PC-9 (cell line): ENCODE data around the gene WDR59. TPM values are rescaled to one million over a fixed set of nuclear protein-coding genes. Genes with fewer than 3 reads are reported as not detected.
"Not testable (repeated sequence)": the region's sequence is repeated elsewhere in the genome, so short reads cannot be mapped to it uniquely, and the experiment has no call there.

Experiments
- BruUV-seq: library from RNA; stranded (reverse); fragments of 400-500 nt; replicated peaks from 2 replicates; lab custom pipeline; 2021; lab: Mats Ljungman, UMichigan
- CTCF ChIA-PET: fragments of 300-600 bp; sonication (Branson Sonifier 250); formaldehyde crosslinking; loops from one replicate; lab custom pipeline; 2022; ENCODE audit warnings: antibody characterized with exemption; lab: Charles Lee
- POLR2A ChIA-PET: fragments of 300-600 bp; sonication (Branson Sonifier 250); formaldehyde crosslinking; loops from one replicate; lab custom pipeline; 2022; ENCODE audit warnings: antibody characterized with exemption; ENCODE audit not compliant: unreplicated experiment; lab: Charles Lee
- DNase-seq, 2 experiments: peaks; one replicate each; pipeline versions ENCODE4 v3.0.0 to v3.0.0-alpha.2; 2015 to 2022; ENCODE audit warnings: mixed read lengths in 1 of 2
- H2AFZ ChIP-seq: fragments of 200-600 bp; sonication (generic); 2 replicates; pipeline ENCODE4 v1.8.1; 2017; ENCODE audit warnings: antibody characterized with exemption
- H3F3A ChIP-seq: fragments of 200-600 bp; sonication (generic); 2 replicates; pipeline ENCODE4 v1.8.1; 2017; ENCODE audit warnings: antibody characterized with exemption, mild to moderate bottlenecking, low read depth; ENCODE audit not compliant: insufficient read depth
- H3K27ac ChIP-seq: fragments of 200-600 bp; sonication (generic); 2 replicates; pipeline ENCODE4 v1.6.1; 2016; ENCODE audit warnings: mixed run types
- H3K27me3 ChIP-seq: fragments of 200-600 bp; sonication (generic); 2 replicates; pipeline ENCODE4 v1.6.1; 2016; ENCODE audit warnings: low read depth, mixed run types; ENCODE audit not compliant: insufficient read depth
- H3K36me3 ChIP-seq: fragments of 200-600 bp; sonication (generic); 2 replicates; pipeline ENCODE4 v1.6.1; 2016; ENCODE audit warnings: low read depth, mixed run types
- H3K4me1 ChIP-seq: fragments of 200-600 bp; sonication (generic); replicated peaks from 2 replicates; pipeline ENCODE4 v1.6.1; 2016; ENCODE audit warnings: mixed run types; ENCODE audit not compliant: insufficient read depth
- H3K4me2 ChIP-seq: fragments of 200-600 bp; sonication (generic); 2 replicates; pipeline ENCODE4 v1.6.1; 2017; ENCODE audit warnings: mixed run types
- H3K4me3 ChIP-seq: fragments of 200-600 bp; sonication (generic); 2 replicates; pipeline ENCODE4 v1.6.1; 2016; ENCODE audit warnings: mixed run types
- H3K79me2 ChIP-seq: fragments of 200-600 bp; sonication (generic); 2 replicates; pipeline ENCODE4 v1.6.1; 2017; ENCODE audit warnings: low read depth, mixed run types
- H3K9me2 ChIP-seq: fragments of 200-600 bp; sonication (generic); 2 replicates; pipeline ENCODE4 v1.8.1; 2017; ENCODE audit warnings: mild to moderate bottlenecking; ENCODE audit not compliant: insufficient read depth
- H3K9me3 ChIP-seq: fragments of 200-600 bp; sonication (generic); 2 replicates; pipeline ENCODE4 v1.8.1; 2016; ENCODE audit warnings: low read depth; ENCODE audit not compliant: insufficient read depth
- H4K20me1 ChIP-seq: fragments of 200-600 bp; sonication (generic); 2 replicates; pipeline ENCODE4 v1.8.1; 2017; ENCODE audit not compliant: insufficient read depth
- CTCF ChIP-seq: fragments of 200-600 bp; sonication (generic); conservative IDR thresholded peaks from 2 replicates; pipeline ENCODE4 v1.6.1; 2017; ENCODE audit warnings: mixed run types, antibody characterized with exemption, mild to moderate bottlenecking, moderate library complexity
- EZH2 ChIP-seq: fragments of 200-600 bp; sonication (generic); IDR thresholded peaks from 2 replicates; pipeline ENCODE4 v1.8.0; 2017; ENCODE audit warnings: antibody characterized with exemption, low read depth
- intact Hi-C: fragments of 100-400 bp; cut with micrococcal nuclease; formaldehyde crosslinking; loops from one replicate; pipeline ENCODE4 v1.10.0; 2022; ENCODE audit not compliant: unreplicated experiment
- total RNA-seq: library from RNA; stranded (reverse); gene quantifications from 2 replicates; pipeline ENCODE4 v1.2.3, GENCODE V29; 2021

Gene WDR59
- total RNA-seq, 1 experiment from 2014 or later, result 97.1 TPM

GRCh38 chr16:74846714-74847113, 138.2 kb downstream of the WDR59 start:
- Histone ChIP-seq H3K9me3 (no peaks in the 10 kb centered on the region), H3K36me3 (no peaks in the 10 kb centered on the region), H3K4me3 (no peak overlapping the region), H3F3A (peaks cover 5% of the 10 kb centered on the region; the same call in 1 of the 2 replicates), H4K20me1 (no peaks in the 10 kb centered on the region), H3K4me2 (no peak overlapping the region), H3K9me2 (no peaks in the 10 kb centered on the region), H3K4me1 (peaks cover 12% of the 10 kb centered on the region; the same call in 1 of the 2 replicates), H3K79me2 (no peaks in the 10 kb centered on the region), H3K27ac (no peak overlapping the region), H3K27me3 (no peaks in the 10 kb centered on the region), H2AFZ (no peak overlapping the region)
- no TSS peak for BruUV-seq
- CTCF ChIA-PET, result no interaction called here
- POLR2A ChIA-PET, result no interaction called here
- intact Hi-C loops, result no loop called here
- no peak for TF ChIP-seq CTCF
- DNase-seq, result no peak

- POLR2A ChIA-PET, result no interaction called here
- intact Hi-C loops, result no loop called here
- Histone ChIP-seq H3F3A (peaks cover 5% of the 10 kb centered on the region; the same call in 1 of the 2 replicates), H3K4me3 (peak overlapping the region; percentile 6; the same call in 1 of the 2 replicates), H3K27me3 (no peaks in the 10 kb centered on the region), H2AFZ (peak overlapping the region; percentile 68; the same call in 1 of the 2 replicates), H4K20me1 (no peaks in the 10 kb centered on the region), H3K27ac (peak overlapping the region; percentile 68), H3K36me3 (no peaks in the 10 kb centered on the region), H3K4me1 (peaks cover 12% of the 10 kb centered on the region; the same call in 1 of the 2 replicates), H3K4me2 (peak overlapping the region; percentile 51), H3K9me2 (no peaks in the 10 kb centered on the region), H3K9me3 (no peaks in the 10 kb centered on the region), H3K79me2 (no peaks in the 10 kb centered on the region)
- CTCF ChIA-PET, result interaction anchor here (1.3 kb wide), 1 partner anchor 18 kb away, joined by 9 read pairs; no protein-coding TSS in a partner anchor
- TF ChIP-seq EZH2 (no peak), CTCF (no peak)
- DNase-seq, result no peak
- no TSS peak for BruUV-seq
Measured at GRCh38 chr16:74844041-74844980, 140.6 kb downstream of the WDR59 start.

- CTCF ChIA-PET, result interaction anchor here (1.3 kb wide), 1 partner anchor 19 kb away, joined by 9 read pairs; no protein-coding TSS in a partner anchor
- H3K9me3 ChIP-seq, H3F3A ChIP-seq, H4K20me1 ChIP-seq, BruUV-seq, intact Hi-C loops, H3K9me2 ChIP-seq, H3K27me3 ChIP-seq, H3K36me3 ChIP-seq, H3K79me2 ChIP-seq, POLR2A ChIA-PET: not testable (repeated sequence)
- Histone ChIP-seq H3K4me3 (peak overlapping the region; percentile 6; the same call in 1 of the 2 replicates), H3K4me2 (peak overlapping the region; percentile 51), H3K27ac (peak overlapping the region; percentile 68), H2AFZ (peak overlapping the region; percentile 68; the same call in 1 of the 2 replicates), H3K4me1 (peaks cover 12% of the 10 kb centered on the region; the same call in 1 of the 2 replicates)
- peak; percentile 12 to 49 for DNase-seq
Measured at GRCh38 chr16:74843381-74844035, 141.4 kb downstream of the WDR59 start.
